IPS-18a (cell line): ENCODE data around the gene TSPY9.
"Not testable (repeated sequence)": the region's sequence is repeated elsewhere in the genome, so short reads cannot be mapped to it uniquely, and the experiment has no call there.

Experiments used
- H3K27ac ChIP-seq: one replicate; pipeline ENCODE4 v1.5.1; 2013; ENCODE audit warnings: low read length
- H3K27me3 ChIP-seq: one replicate; pipeline ENCODE4 v1.6.1; 2013; ENCODE audit warnings: mild to moderate bottlenecking, low read length; ENCODE audit not compliant: control insufficient read depth, insufficient read depth
- H3K36me3 ChIP-seq: one replicate; pipeline ENCODE4 v1.6.1; 2013; ENCODE audit warnings: low read depth, low read length; ENCODE audit not compliant: control insufficient read depth
- H3K4me1 ChIP-seq: one replicate; pipeline ENCODE4 v1.6.1; 2013; ENCODE audit warnings: low read depth, low read length; ENCODE audit not compliant: control insufficient read depth
- H3K4me3 ChIP-seq: one replicate; pipeline ENCODE4 v1.5.1; 2013; ENCODE audit warnings: low read length
- H3K9ac ChIP-seq: one replicate; pipeline ENCODE4 v1.6.1; 2013; ENCODE audit warnings: mild to moderate bottlenecking, low read length, moderate library complexity
- H3K9me3 ChIP-seq: one replicate; pipeline ENCODE4 v1.6.1; 2013; ENCODE audit warnings: low read depth, low read length; ENCODE audit not compliant: control insufficient read depth

Gene TSPY9

GRCh38 chrY:9486967-9487366, at the start of gene TSPY9:
TSS of gene TSPY9 (plus strand) at chrY:9487267. CDS start at chrY:9487313, 46 bp downstream.
- H3K4me1 ChIP-seq, H3K4me3 ChIP-seq, H3K27me3 ChIP-seq, H3K27ac ChIP-seq, H3K9me3 ChIP-seq, H3K9ac ChIP-seq, H3K36me3 ChIP-seq: not testable (repeated sequence)

- not testable (repeated sequence) for H3K36me3 ChIP-seq, H3K4me3 ChIP-seq, H3K9me3 ChIP-seq, H3K27me3 ChIP-seq, H3K9ac ChIP-seq, H3K27ac ChIP-seq, H3K4me1 ChIP-seq
Measured at GRCh38 chrY:9466655-9467054, 20.4 kb upstream of the TSPY9 start, which contains the start of gene TSPY1. TSS of gene TSPY1 (plus strand) at chrY:9466955. CDS start at chrY:9467001, 46 bp downstream.

- not testable (repeated sequence) for H3K36me3 ChIP-seq, H3K27me3 ChIP-seq, H3K9me3 ChIP-seq, H3K4me3 ChIP-seq, H3K9ac ChIP-seq, H3K4me1 ChIP-seq, H3K27ac ChIP-seq
Measured at GRCh38 chrY:9504396-9504795, 17.3 kb downstream of the TSPY9 start.

- H3K36me3 ChIP-seq, H3K27ac ChIP-seq, H3K4me3 ChIP-seq, H3K9me3 ChIP-seq, H3K9ac ChIP-seq, H3K27me3 ChIP-seq, H3K4me1 ChIP-seq: not testable (repeated sequence)
Measured at GRCh38 chrY:9516287-9516686, 29.2 kb downstream of the TSPY9 start.

- H3K27me3 ChIP-seq, H3K4me3 ChIP-seq, H3K9me3 ChIP-seq, H3K27ac ChIP-seq, H3K9ac ChIP-seq, H3K36me3 ChIP-seq, H3K4me1 ChIP-seq: not testable (repeated sequence)
Measured at GRCh38 chrY:9527580-9527979, 40.5 kb downstream of the TSPY9 start, which contains the start of gene TSPY10. TSS of gene TSPY10 (plus strand) at chrY:9527880. CDS start at chrY:9527926, 46 bp downstream.
